ENCODE results near the gene PTH2.
A peak's percentile ranks its signal among the peaks of the same experiment; 100 is the strongest.
"Not testable (repeated sequence)": the region's sequence is repeated elsewhere in the genome, so short reads cannot be mapped to it uniquely, and the experiment has no call there.

The PTH2 gene, protein sequence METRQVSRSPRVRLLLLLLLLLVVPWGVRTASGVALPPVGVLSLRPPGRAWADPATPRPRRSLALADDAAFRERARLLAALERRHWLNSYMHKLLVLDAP

DNA sequence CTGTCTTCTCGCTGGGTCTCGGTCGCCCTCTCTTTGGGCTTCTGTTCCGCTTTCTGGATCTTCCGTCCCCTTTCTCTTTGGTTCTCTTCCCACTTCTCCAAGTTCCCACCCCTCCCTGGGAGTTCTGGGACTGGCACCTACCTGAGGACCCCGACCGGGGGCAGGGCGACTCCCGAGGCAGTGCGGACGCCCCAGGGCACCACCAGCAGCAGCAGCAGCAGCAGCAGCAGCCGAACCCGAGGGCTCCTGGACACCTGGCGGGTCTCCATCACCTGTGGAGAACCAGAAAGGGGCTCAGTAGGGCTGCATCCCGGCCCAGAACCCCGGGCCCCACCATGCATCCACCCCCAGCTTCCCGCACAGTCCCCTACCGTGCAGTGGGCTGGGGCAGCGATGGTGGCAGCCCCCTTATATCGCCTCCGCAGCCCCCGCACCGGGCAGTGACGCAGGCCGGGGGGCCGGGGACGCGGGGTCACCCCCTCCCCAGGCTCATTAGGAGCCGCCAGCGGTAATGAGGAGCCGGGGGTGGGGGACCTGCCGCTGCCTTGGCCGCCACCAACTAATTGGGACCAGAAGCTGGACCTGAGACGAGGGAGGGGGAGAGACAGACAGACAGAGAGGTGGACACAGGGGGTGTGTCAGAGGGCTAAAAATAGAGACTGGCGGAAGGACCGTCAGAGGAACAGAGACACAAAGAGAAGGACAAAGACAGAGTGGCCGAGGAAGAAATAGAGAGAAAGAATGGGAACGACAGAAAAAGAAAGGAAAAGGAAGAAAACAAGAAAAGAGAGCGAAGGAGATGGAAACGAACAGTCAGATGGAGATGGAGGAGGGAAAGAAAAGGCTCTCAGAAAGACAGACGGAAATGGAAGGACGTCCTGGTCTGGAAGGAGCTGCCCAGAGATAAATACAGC, at the start of gene PTH2:
TSS of gene PTH2 (minus strand) at position 371 of the 914 bp plus-strand sequence. CDS start at position 269, 102 bp downstream.
- H3K4me1 Mint-ChIP-seq = peaks cover 59% of the 10 kb centered on the region
- no peaks in the 10 kb centered on the region for H3K36me3 Mint-ChIP-seq
- peaks cover 69% of the 10 kb centered on the region for H3K27me3 Mint-ChIP-seq
- H3K9me3 Mint-ChIP-seq = no peaks in the 10 kb centered on the region
- peak within 1 kb of the TSS; percentile 68 for H3K4me3 Mint-ChIP-seq
- peak within 1 kb of the TSS; percentile 68 for H3K27ac Mint-ChIP-seq

DNA sequence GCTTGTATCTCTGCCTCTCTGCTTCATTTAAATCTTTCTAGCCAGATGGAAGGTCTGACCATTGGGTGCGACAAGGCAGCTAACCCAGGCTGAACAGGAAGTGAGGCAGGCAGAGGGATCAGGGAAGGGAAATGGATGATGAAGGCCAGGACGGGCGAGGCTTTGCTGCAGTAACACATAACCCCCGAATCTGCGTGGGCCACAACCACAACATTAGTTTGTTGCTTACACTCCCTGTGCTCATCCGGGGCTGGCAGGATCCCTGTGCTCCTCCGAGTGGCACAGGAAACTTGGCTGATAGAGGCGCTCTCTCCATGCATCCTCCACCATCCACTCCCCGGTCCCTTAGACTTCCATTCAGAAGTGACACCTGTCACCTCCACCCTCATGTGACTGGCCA, 49.7 kb upstream of the PTH2 start:
- no peaks in the 10 kb centered on the region for H3K9me3 Mint-ChIP-seq
- no peaks in the 10 kb centered on the region for H3K27me3 Mint-ChIP-seq
- peak overlapping the region; percentile 96 for H3K4me3 Mint-ChIP-seq
- peaks cover 3% of the 10 kb centered on the region for H3K36me3 Mint-ChIP-seq
- peak overlapping the region; percentile 98 for H3K27ac Mint-ChIP-seq
- peaks cover 66% of the 10 kb centered on the region for H3K4me1 Mint-ChIP-seq

DNA sequence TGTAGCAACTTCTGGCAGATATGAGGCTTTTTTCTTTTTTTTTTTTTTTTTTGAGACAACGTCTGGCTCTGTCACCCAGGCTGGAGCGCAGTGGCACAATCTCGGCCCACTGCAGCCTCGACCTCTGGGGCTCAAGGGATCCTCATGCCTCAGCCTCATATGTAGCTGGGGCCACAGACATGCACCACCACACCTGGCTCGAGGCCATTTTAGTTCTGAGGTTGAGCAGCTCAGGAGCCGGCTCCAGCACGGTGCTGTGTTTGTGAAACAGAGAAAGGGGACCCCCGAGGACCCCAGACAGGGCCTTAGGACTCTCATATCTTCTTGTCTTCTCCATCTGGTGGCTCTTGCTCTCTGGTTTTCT, 47.4 kb upstream of the PTH2 start:
- Mint-ChIP-seq H3K9me3 (no peaks in the 10 kb centered on the region), H3K4me3 (peak overlapping the region; percentile 36), H3K4me1 (peaks cover 55% of the 10 kb centered on the region)

DNA sequence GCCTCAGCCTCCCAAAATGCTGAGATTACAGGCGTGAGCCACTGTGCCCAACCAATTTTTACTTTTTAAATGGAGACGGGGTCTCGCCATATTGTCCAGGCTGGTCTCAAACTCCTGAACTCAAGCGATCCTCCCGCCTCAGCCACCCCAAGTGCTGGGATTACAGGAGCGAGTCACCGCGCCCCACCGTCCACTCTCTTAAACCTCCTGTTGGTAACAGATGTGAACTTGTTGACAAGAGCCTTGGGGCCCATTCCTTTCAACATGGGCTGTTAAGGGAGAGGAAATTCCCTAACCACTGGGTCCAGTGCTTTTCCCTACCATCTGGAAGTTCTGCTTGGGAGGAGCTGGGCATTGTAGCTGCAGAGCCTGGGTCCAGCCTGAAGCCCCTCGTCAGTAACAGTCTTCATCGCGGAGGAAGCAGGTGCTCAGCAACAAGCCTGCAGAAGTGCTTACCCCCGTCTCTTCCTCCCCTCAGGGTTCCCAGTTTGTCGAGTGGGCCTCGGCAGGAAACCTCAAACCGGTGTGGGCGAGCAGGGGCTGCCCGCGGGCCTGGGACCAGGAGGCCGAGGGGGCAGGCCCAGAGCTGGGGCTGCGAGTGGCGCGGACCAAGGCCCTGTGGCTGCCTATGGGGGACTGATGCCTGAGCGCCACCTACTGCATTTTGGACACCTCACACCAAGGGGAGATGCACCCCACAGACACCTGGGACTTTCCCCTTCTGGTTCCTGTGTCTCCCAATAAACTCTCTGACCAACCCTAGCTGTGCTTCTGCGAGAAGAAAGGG, 46.8 kb upstream of the PTH2 start:
- H3K27ac Mint-ChIP-seq = peak overlapping the region; percentile 68
- no peaks in the 10 kb centered on the region for H3K36me3 Mint-ChIP-seq
- H3K27me3 Mint-ChIP-seq = no peaks in the 10 kb centered on the region
- peaks cover 49% of the 10 kb centered on the region for H3K4me1 Mint-ChIP-seq
- peak overlapping the region; percentile 36 for H3K4me3 Mint-ChIP-seq
- H3K9me3 Mint-ChIP-seq = no peaks in the 10 kb centered on the region

More for the DNA sequence above, 47.4 kb upstream of the PTH2 start:
- Mint-ChIP-seq H3K27me3 (no peaks in the 10 kb centered on the region), H3K27ac (peak overlapping the region; percentile 68), H3K36me3 (no peaks in the 10 kb centered on the region)

DNA sequence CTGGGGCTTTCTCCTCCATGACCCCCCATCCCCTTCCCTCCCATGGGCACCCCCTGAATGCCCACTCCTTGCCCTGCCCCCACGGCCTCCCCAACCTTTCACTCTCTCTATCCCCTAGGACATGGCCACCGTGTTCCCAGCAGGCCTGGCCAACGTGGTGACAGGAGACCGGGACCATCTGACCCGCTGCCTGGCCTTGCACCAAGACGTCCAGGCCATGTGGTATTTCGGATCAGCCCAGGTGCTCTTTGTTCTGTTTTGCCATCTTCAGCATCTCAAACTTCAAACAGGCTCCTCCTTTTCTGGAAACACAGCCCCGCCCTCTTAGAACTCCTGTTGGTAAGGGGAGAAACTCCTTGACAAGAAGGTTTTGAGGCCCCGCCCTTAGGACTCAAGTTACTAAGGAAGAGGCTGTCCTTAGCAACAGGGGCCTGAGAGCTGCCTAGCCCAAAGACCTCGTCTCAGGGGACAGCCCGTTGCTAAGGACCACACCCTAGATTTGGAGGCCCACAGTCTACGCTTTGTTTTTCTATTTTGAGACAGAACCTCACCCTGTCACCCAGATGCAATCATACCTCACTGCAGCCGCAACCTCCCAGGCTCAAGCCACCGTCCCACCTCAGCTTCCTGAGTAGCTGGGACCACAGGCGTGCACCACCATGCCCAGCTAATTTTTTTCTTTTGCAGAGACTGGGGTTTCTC, 45.7 kb upstream of the PTH2 start:
- H3K27ac Mint-ChIP-seq = peak overlapping the region; percentile 80
- H3K4me3 Mint-ChIP-seq = peak overlapping the region; percentile 71
- H3K4me1 Mint-ChIP-seq = peaks cover 45% of the 10 kb centered on the region
- peaks cover 1% of the 10 kb centered on the region for H3K36me3 Mint-ChIP-seq
- no peaks in the 10 kb centered on the region for H3K9me3 Mint-ChIP-seq
- no peaks in the 10 kb centered on the region for H3K27me3 Mint-ChIP-seq

DNA sequence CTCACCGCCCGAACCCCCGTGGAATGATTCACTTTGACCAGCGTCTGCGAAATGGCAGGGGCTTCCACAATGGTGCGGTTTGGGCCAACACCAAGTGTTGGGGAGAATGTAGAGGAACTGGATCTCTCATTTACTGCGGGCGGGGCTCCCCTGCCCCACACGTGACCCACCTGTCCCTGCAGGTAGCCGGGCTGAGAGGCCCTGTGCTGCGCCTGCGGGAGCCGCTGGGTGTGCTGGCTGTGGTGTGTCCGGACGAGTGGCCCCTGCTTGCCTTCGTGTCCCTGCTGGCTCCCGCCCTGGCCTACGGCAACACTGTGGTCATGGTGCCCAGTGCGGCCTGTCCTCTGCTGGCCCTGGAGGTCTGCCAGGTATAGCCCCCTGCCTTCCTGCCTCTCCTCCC, 45.0 kb upstream of the PTH2 start:
- peaks cover 39% of the 10 kb centered on the region for H3K4me1 Mint-ChIP-seq

DNA sequence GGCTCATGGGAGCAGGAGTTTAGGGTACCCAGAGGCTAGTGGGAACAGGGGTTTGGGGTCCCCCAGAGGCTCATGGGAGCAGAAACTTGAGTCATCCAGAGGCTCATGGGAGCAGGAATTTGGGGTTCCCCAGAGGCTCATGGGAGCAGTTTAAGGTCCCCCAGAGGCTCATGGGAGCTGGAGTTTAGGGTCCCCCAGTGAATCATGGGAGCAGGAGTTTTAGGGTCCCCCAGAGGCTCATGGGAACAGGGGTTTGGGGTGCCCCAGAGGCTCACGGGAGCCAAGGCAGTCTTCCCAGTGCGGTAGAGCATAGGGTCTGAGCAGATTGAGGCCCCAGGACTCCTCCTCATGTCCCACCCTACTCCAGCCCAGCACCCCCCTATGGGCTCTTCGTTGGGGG, 42.1 kb upstream of the PTH2 start:
- H3K27ac Mint-ChIP-seq = peak overlapping the region; percentile 41
- peaks cover 1% of the 10 kb centered on the region for H3K36me3 Mint-ChIP-seq
- H3K4me3 Mint-ChIP-seq = no peak overlapping the region
- no peaks in the 10 kb centered on the region for H3K27me3 Mint-ChIP-seq
- H3K9me3 Mint-ChIP-seq = no peaks in the 10 kb centered on the region
- H3K4me1 Mint-ChIP-seq = peaks cover 18% of the 10 kb centered on the region

More for the DNA sequence above, 45.0 kb upstream of the PTH2 start:
- Mint-ChIP-seq H3K9me3 (no peaks in the 10 kb centered on the region), H3K27me3 (no peaks in the 10 kb centered on the region), H3K4me3 (no peak overlapping the region), H3K36me3 (peaks cover 1% of the 10 kb centered on the region), H3K27ac (no peak overlapping the region)

DNA sequence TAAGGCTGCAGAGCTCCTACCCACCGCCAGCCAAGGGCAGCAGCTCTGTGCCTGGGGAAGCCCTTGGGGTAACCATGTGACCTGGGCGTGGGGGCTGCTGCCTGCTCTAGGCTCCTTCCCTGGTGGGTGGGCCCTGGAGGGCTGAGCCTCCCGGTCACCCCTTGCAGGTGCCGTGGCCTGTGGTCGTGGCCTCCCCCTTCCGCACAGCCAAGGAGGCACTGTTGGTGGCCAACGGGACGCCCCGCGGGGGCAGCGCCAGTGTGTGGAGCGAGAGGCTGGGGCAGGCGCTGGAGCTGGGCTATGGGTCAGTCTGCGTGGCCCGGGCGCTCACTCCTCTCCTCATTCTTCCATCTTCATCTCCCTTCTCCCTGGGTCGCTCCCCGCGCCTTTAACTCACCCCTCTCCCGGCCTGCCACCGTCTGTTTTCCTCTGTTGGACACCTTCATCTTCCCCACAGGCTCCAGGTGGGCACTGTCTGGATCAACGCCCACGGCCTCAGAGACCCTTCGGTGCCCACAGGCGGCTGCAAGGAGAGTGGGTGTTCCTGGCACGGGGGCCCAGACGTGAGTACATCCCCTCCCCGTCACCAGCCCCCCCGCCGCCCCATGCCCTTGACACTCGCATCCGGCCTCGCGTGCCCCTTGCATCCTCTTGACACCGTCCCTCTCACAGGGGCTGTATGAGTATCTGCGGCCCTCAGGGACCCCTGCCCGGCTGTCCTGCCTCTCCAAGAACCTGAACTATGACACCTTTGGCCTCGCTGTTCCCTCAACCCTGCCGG, 40.9 kb upstream of the PTH2 start:
- no peaks in the 10 kb centered on the region for H3K27me3 Mint-ChIP-seq
- H3K36me3 Mint-ChIP-seq = peaks cover 1% of the 10 kb centered on the region
- no peak overlapping the region for H3K4me3 Mint-ChIP-seq
- peaks cover 8% of the 10 kb centered on the region for H3K4me1 Mint-ChIP-seq
- no peaks in the 10 kb centered on the region for H3K9me3 Mint-ChIP-seq
- H3K27ac Mint-ChIP-seq = no peak overlapping the region

DNA sequence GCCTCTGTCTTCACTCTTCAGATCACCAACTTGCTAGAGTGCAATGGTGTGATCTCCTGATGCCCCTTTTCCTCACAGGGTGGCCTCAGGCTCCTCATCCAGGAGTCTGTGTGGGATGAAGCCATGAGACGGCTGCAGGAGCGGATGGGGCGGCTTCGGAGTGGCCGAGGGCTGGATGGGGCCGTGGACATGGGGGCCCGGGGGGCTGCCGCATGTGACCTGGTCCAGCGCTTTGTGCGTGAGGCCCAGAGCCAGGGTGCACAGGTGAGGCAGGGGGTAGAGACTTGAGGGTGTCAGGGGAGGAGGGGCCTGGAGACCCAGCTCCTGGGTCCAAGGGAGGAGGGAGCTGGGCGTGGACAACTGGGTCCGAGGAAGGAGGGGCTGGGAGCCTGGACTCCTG, 39.3 kb upstream of the PTH2 start:
- peaks cover 1% of the 10 kb centered on the region for H3K36me3 Mint-ChIP-seq
- H3K27me3 Mint-ChIP-seq = no peaks in the 10 kb centered on the region
- no peaks in the 10 kb centered on the region for H3K9me3 Mint-ChIP-seq
- no peak overlapping the region for H3K27ac Mint-ChIP-seq
- no peak overlapping the region for H3K4me3 Mint-ChIP-seq
- no peaks in the 10 kb centered on the region for H3K4me1 Mint-ChIP-seq

DNA sequence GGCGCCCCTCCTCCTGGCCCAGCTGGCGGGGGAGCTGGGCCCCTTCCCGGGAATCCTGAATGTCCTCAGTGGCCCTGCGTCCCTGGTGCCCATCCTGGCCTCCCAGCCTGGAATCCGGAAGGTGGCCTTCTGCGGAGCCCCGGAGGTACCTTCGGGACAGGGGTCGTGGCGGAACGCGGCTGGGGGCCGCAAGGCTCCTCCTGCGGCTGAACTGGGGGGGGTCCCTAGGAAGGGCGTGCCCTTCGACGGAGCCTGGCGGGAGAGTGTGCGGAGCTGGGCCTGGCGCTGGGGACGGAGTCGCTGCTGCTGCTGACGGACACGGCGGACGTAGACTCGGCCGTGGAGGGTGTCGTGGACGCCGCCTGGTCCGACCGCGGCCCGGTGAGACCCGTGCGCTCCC, 38.4 kb upstream of the PTH2 start:
- peaks cover 4% of the 10 kb centered on the region for H3K4me1 Mint-ChIP-seq
- peaks cover 4% of the 10 kb centered on the region for H3K36me3 Mint-ChIP-seq
- H3K27me3 Mint-ChIP-seq = no peaks in the 10 kb centered on the region
- no peak overlapping the region for H3K27ac Mint-ChIP-seq
- H3K4me3 Mint-ChIP-seq = no peak overlapping the region
- H3K9me3 Mint-ChIP-seq = no peaks in the 10 kb centered on the region

DNA sequence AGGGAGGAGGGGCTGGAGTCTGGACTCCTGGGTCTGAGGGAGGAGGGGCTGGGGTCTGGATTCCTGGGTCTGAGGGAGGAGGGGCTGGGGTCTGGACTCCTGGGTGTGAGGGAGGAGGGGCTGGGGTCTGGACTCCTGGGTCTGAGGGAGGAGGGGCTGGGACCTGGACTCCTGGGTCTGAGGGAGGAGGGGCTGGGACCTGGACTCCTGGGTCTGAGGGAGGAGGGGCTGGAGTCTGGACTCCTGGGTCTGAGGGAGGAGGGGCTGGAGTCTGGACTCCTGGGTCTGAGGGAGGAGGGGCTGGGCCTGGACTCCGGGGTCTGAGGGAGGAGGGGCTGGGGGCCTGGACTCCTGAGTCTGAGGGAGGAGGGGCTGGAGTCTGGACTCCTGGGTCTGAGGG, 37.9 kb upstream of the PTH2 start:
- not testable (repeated sequence) for H3K4me3 Mint-ChIP-seq, H3K36me3 Mint-ChIP-seq, H3K9me3 Mint-ChIP-seq, H3K4me1 Mint-ChIP-seq, H3K27ac Mint-ChIP-seq, H3K27me3 Mint-ChIP-seq

DNA sequence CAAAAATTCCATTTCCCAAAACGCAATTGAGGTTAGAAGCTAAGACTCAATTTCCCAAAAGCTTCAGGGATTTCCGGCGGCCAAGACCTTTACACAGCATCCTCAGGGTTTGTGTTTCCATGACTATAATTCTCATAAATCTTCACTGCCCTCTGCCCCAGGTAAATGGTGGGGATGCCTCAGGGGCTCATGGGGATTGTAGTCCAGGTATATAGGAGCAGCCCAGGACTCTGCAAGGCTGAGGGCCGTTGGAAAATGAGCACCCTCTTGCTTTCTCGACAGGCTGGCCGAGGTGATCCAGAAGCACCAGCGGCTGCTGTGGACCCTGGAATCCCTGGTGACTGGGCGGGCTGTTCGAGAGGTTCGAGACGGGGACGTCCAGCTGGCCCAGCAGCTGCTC, 36.1 kb upstream of the PTH2 start:
- Mint-ChIP-seq H3K27me3 (no peaks in the 10 kb centered on the region), H3K4me1 (peaks cover 7% of the 10 kb centered on the region), H3K9me3 (no peaks in the 10 kb centered on the region), H3K4me3 (no peak overlapping the region), H3K27ac (no peak overlapping the region), H3K36me3 (peaks cover 4% of the 10 kb centered on the region)

DNA sequence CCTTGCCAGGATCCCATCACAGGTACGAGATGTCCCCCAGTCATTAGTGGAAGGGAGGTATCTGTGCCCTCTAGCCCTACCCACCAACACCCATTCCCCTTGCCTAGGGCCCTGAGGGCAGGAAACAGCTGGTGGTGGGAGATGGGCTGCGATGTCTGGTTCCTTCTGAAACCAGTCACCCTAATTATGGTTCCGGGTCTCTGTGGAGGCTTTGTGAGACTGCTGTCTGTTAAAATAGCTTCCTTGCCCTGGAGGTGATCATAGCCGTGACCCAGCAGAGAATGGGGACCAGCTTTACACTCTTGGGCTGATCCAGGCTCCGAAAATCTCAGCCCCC, 35.3 kb upstream of the PTH2 start:
- no peaks in the 10 kb centered on the region for H3K27me3 Mint-ChIP-seq
- H3K4me1 Mint-ChIP-seq = peaks cover 11% of the 10 kb centered on the region
- H3K36me3 Mint-ChIP-seq = peaks cover 2% of the 10 kb centered on the region
- H3K9me3 Mint-ChIP-seq = no peaks in the 10 kb centered on the region
- no peak overlapping the region for H3K27ac Mint-ChIP-seq
- no peak overlapping the region for H3K4me3 Mint-ChIP-seq

DNA sequence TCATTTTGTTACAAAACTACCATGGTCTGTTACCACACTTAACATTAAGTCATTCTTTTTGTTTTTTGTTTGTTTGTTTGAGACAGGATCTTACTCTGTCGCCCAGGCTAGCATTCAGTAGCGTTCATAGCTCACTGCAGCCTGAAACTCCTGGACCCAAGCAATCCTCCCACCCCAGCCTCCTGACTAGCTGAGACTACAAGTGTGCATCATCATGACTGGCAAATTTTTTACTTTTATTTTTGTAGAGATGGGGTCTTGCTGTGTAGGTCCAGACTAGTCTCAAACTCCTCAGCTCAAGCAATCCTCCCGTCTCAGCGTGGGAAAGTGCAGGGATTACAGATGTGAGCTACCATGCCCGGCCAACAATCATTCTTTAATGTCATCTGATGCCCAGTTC, 33.1 kb upstream of the PTH2 start:
- no peak overlapping the region for H3K27ac Mint-ChIP-seq
- peaks cover 2% of the 10 kb centered on the region for H3K36me3 Mint-ChIP-seq
- no peaks in the 10 kb centered on the region for H3K27me3 Mint-ChIP-seq
- no peak overlapping the region for H3K4me3 Mint-ChIP-seq
- no peaks in the 10 kb centered on the region for H3K9me3 Mint-ChIP-seq
- peaks cover 27% of the 10 kb centered on the region for H3K4me1 Mint-ChIP-seq

DNA sequence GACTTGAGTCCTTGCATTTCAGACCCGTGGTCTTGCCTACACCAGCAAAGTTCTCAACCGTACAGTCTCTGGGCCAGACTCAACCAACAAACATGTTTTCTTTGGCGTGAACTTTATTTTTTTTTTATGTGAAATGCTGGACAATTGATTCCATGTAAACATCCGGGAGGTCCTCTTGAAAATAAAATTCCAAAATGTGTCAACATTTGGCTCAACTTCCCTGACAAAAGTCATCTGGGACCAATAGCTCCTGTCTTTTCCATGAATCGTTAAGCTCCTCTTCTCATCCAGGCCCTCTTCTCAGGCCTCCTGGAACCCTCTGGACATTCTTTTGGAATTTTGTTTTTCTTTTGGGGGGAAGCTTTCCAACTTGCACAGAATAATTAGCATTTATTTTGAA, 32.5 kb upstream of the PTH2 start:
- peaks cover 2% of the 10 kb centered on the region for H3K36me3 Mint-ChIP-seq
- H3K27me3 Mint-ChIP-seq = no peaks in the 10 kb centered on the region
- H3K4me1 Mint-ChIP-seq = peaks cover 30% of the 10 kb centered on the region
- no peak overlapping the region for H3K27ac Mint-ChIP-seq
- peak overlapping the region; percentile 8 for H3K4me3 Mint-ChIP-seq
- H3K9me3 Mint-ChIP-seq = no peaks in the 10 kb centered on the region
